ENCODE data around the gene GOLGA8B.
"Not testable (repeated sequence)": the region's sequence is repeated elsewhere in the genome, so short reads cannot be mapped to it uniquely, and the experiment has no call there.

GOLGA8B gene

GRCh38 chr15:34583399-34584329 lies at the start of gene GOLGA8B:
Gene GOLGA8B, minus strand, starts transcription at chr15:34583651. Its CDS starts 47,739 bp downstream, at chr15:34535912.
- Histone ChIP-seq H3K4me3 (ENCODE audit: low read length) (peak within 1 kb of the TSS; percentile 82), H3K9ac (ENCODE audit: low read length) (peak within 1 kb of the TSS; percentile 82), H3K27ac (ENCODE audit: low read length) (peak within 1 kb of the TSS; percentile 61; the same call in 1 of the 2 replicates), H3F3A (ENCODE audit: insufficient read depth, low read length) (peaks cover 3% of the 10 kb centered on the region; the same call in 1 of the 2 replicates), H3K9me3 (replicated peaks; ENCODE audit: insufficient read depth, low read length) (no peaks in the 10 kb centered on the region), H3K9me2 (replicated peaks; ENCODE audit: insufficient read depth, low read length) (no peaks in the 10 kb centered on the region), H4K20me1 (ENCODE audit: insufficient read depth, low read length) (no peaks in the 10 kb centered on the region), H3K79me2 (ENCODE audit: low read length) (peaks cover 43% of the 10 kb centered on the region), H3K4me1 (ENCODE audit: low read length) (peaks cover 13% of the 10 kb centered on the region; the same call in 1 of the 2 replicates), H3K27me3 (replicated peaks; ENCODE audit: insufficient read depth, low read length) (no peaks in the 10 kb centered on the region), H3K4me2 (ENCODE audit: low read depth, low read length) (peak within 1 kb of the TSS; percentile 98), H3K36me3 (replicated peaks; ENCODE audit: insufficient read depth, low read length) (no peaks in the 10 kb centered on the region), H2AFZ (ENCODE audit: low read length) (peak within 1 kb of the TSS; percentile 80)
- peak; percentile 87 for DNase-seq
- TF ChIP-seq CTCF (IDR thresholded peaks at IDR 0.05; ENCODE audit: low read length) = no peak
- no peak for TF ChIP-seq EZH2phosphoT487 (IDR thresholded peaks at IDR 0.05; ENCODE audit: low read length)
- no peak for TF ChIP-seq EZH2 (optimal IDR thresholded peaks at IDR 0.05; ENCODE audit: low read depth, low read length)

- not testable (repeated sequence) for H3K4me3 ChIP-seq (ENCODE audit: low read length); DNase-seq; H3K27me3 ChIP-seq (replicated peaks; ENCODE audit: insufficient read depth, low read length); H2AFZ ChIP-seq (ENCODE audit: low read length); H3K4me1 ChIP-seq (ENCODE audit: low read length); H4K20me1 ChIP-seq (ENCODE audit: insufficient read depth, low read length); H3K9me3 ChIP-seq (replicated peaks; ENCODE audit: insufficient read depth, low read length); H3K27ac ChIP-seq (ENCODE audit: low read length); H3K36me3 ChIP-seq (replicated peaks; ENCODE audit: insufficient read depth, low read length); H3K4me2 ChIP-seq (ENCODE audit: low read depth, low read length); H3K9me2 ChIP-seq (replicated peaks; ENCODE audit: insufficient read depth, low read length); H3K9ac ChIP-seq (ENCODE audit: low read length); H3K79me2 ChIP-seq (ENCODE audit: low read length); H3F3A ChIP-seq (ENCODE audit: insufficient read depth, low read length)
These were observed 49.7 kb upstream of the GOLGA8B start for GRCh38 chr15:34633165-34633564.

- H3K4me1 ChIP-seq (ENCODE audit: low read length) = no peaks in the 10 kb centered on the region
- H3K27ac ChIP-seq (ENCODE audit: low read length) = no peak overlapping the region
- H3K9me3 ChIP-seq (replicated peaks; ENCODE audit: insufficient read depth, low read length) = no peaks in the 10 kb centered on the region
- no peaks in the 10 kb centered on the region for H3K36me3 ChIP-seq (replicated peaks; ENCODE audit: insufficient read depth, low read length)
- no peak for DNase-seq
- no peaks in the 10 kb centered on the region for H3K79me2 ChIP-seq (ENCODE audit: low read length)
- H3F3A ChIP-seq (ENCODE audit: insufficient read depth, low read length) = no peaks in the 10 kb centered on the region
- H2AFZ ChIP-seq (ENCODE audit: low read length) = no peak overlapping the region
- H3K4me3 ChIP-seq (ENCODE audit: low read length) = no peak overlapping the region
- H3K9ac ChIP-seq (ENCODE audit: low read length) = no peak overlapping the region
- no peaks in the 10 kb centered on the region for H3K9me2 ChIP-seq (replicated peaks; ENCODE audit: insufficient read depth, low read length)
- no peaks in the 10 kb centered on the region for H4K20me1 ChIP-seq (ENCODE audit: insufficient read depth, low read length)
- H3K27me3 ChIP-seq (replicated peaks; ENCODE audit: insufficient read depth, low read length) = no peaks in the 10 kb centered on the region
- TF ChIP-seq EZH2 (optimal IDR thresholded peaks at IDR 0.05; ENCODE audit: low read depth, low read length) (no peak), EZH2phosphoT487 (IDR thresholded peaks at IDR 0.05; ENCODE audit: low read length) (no peak), CTCF (IDR thresholded peaks at IDR 0.05; ENCODE audit: low read length) (no peak)
- H3K4me2 ChIP-seq (ENCODE audit: low read depth, low read length) = no peak overlapping the region
These were observed 45.2 kb upstream of the GOLGA8B start for GRCh38 chr15:34628577-34629152.

Measured in MM.1S (cell line).